Upper lobe of right lung (tissue), 1 donor: ENCODE results near the gene ACOT7. TPM values are rescaled to one million over a fixed set of nuclear protein-coding genes. Genes with fewer than 3 reads are reported as not detected.

Experiments
- ATAC-seq: fragments of 200-7000 bp; cut with Tn5 transposase; one replicate; pipeline ENCODE4 v1.9.1; 2020; ENCODE audit warnings: mild to moderate bottlenecking, moderate library complexity
- DNase-seq: peaks from one replicate; pipeline ENCODE4 v3.0.0-alpha.2; 2020
- H3K27ac ChIP-seq: fragments of 200-600 bp; one replicate; pipeline ENCODE4 v1.8.0; 2022
- H3K27me3 ChIP-seq: fragments of 200-600 bp; one replicate; pipeline ENCODE4 v1.8.0; 2022; ENCODE audit warnings: mild to moderate bottlenecking
- H3K36me3 ChIP-seq: fragments of 200-600 bp; one replicate; pipeline ENCODE4 v1.8.0; 2022
- H3K4me1 ChIP-seq: fragments of 200-600 bp; one replicate; pipeline ENCODE4 v1.8.0; 2022
- H3K4me3 ChIP-seq: fragments of 200-600 bp; one replicate; pipeline ENCODE4 v1.8.0; 2022; ENCODE audit warnings: mild to moderate bottlenecking
- H3K9me3 ChIP-seq: fragments of 200-600 bp; one replicate; pipeline ENCODE4 v1.8.0; 2022
- intact Hi-C: fragments of 100-400 bp; cut with DNase I; formaldehyde crosslinking; loops from one replicate; pipeline ENCODE4 v1.11.0; 2022
- total RNA-seq: library from RNA; stranded (reverse); fragmentation: NEBNext Ultra II Directional; extraction: Animal tissue kit (Norgen Biotek cat#: 25700); gene quantifications from one replicate; pipeline ENCODE4 v1.2.1, GENCODE V29; 2021
- TF ChIP-seq, protein P1 (sequence below): fragments of 200-600 bp; IDR thresholded peaks from one replicate; pipeline ENCODE4 v1.8.0; 2022; ENCODE audit warnings: antibody characterized with exemption
- donor health status: DM: no; HTN: yes; CAD: no; lungs with severe emphysema.

ACOT7 gene
- total RNA-seq, 1 donor from 2014 or later: 22.8 TPM

GRCh38 chr1:6276811-6277555 is 116.6 kb downstream of the ACOT7 start:
- Histone ChIP-seq H3K4me3 (no peak overlapping the region), H3K4me1 (no peaks in the 10 kb centered on the region), H3K36me3 (no peaks in the 10 kb centered on the region), H3K27ac (no peak overlapping the region), H3K9me3 (no peaks in the 10 kb centered on the region), H3K27me3 (no peaks in the 10 kb centered on the region)
- no peak for DNase-seq
- TF ChIP-seq, protein P1, sequence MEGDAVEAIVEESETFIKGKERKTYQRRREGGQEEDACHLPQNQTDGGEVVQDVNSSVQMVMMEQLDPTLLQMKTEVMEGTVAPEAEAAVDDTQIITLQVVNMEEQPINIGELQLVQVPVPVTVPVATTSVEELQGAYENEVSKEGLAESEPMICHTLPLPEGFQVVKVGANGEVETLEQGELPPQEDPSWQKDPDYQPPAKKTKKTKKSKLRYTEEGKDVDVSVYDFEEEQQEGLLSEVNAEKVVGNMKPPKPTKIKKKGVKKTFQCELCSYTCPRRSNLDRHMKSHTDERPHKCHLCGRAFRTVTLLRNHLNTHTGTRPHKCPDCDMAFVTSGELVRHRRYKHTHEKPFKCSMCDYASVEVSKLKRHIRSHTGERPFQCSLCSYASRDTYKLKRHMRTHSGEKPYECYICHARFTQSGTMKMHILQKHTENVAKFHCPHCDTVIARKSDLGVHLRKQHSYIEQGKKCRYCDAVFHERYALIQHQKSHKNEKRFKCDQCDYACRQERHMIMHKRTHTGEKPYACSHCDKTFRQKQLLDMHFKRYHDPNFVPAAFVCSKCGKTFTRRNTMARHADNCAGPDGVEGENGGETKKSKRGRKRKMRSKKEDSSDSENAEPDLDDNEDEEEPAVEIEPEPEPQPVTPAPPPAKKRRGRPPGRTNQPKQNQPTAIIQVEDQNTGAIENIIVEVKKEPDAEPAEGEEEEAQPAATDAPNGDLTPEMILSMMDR: no peak
- intact Hi-C loops: no loop called here
- no peak for ATAC-seq

DNA sequence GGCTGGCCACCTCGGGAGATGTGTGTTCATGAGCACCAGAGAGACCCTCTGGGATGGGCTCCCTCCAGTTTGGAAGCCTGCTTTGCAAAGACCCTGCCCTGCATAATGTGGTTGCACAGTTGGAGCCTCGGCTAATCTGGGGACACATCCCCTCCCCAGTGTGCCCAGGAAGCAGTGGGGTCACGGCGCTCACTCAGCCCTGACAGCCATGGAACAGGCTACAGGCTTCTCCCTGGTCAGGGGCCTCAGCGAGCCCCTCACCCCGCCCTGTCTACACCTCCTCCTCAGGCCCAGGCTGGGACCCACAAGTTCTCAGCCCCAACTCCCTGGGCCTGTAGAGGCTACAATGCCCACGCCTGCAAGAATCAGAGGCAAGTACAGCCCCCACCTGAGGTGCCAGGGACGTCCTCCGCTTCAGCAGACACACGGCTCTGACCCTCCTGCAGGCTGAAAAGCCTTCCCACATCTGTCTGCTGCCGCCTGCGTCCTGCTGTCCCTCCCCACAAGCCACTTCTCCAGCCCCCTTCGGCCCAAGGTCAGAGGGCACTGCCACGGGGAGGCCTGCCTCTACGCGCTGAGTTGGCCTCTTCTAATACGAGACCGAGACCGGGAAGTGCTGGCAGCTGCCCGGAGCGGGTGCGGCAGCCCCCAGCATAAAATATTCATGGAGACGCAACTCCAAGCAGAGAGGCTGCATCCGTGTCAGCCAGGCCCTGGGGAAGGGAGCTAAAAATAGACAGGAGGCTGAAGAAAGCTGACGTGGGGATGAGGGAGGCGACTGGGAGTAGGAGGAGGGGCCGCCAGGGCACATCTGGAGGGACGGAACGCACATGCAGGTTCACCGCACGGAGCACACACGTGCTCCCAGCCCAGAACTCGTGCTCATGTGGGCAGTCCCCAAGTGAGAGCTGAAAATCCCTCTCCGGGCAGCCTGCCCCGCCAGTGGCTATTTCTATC is 117.5 kb downstream of the ACOT7 start:
- no peak for DNase-seq
- ATAC-seq: no peak
- Histone ChIP-seq H3K9me3 (no peaks in the 10 kb centered on the region), H3K36me3 (no peaks in the 10 kb centered on the region), H3K27me3 (no peaks in the 10 kb centered on the region), H3K27ac (peak overlapping the region; percentile 42), H3K4me3 (peak overlapping the region; percentile 3), H3K4me1 (no peaks in the 10 kb centered on the region)
- intact Hi-C loops: no loop called here
- TF ChIP-seq, protein P1: no peak

DNA sequence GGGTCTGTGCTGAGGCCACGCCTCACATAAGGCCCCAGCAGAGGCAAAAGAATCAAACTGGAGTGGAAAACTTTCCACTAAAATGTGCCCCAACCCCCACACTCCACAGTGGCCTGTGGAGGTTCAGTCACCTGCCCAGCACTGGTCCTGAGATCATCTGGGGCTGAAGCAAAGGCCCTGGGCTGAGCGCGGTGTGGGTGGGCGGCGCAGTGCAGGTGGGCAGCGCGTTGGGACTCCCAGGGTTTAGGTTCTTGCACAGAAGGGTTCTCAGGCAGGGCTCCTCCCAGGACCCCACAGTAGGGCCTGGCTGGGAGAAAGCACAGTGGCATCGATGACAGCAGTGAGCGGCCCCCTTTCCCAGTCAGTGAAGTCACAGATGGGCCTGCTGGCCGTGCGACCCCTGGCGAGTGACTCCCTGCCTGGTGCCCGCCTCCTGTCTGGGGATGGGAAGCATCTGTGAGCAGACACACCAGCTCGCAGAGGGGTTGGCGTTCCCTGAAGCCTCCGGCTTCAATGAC is 118.9 kb downstream of the ACOT7 start:
- Histone ChIP-seq H3K9me3 (no peaks in the 10 kb centered on the region), H3K36me3 (no peaks in the 10 kb centered on the region), H3K27ac (no peak overlapping the region), H3K4me1 (no peaks in the 10 kb centered on the region), H3K4me3 (no peak overlapping the region), H3K27me3 (no peaks in the 10 kb centered on the region)
- DNase-seq (no peak), ATAC-seq (no peak)
- TF ChIP-seq, protein P1: no peak
- intact Hi-C loops: no loop called here

DNA sequence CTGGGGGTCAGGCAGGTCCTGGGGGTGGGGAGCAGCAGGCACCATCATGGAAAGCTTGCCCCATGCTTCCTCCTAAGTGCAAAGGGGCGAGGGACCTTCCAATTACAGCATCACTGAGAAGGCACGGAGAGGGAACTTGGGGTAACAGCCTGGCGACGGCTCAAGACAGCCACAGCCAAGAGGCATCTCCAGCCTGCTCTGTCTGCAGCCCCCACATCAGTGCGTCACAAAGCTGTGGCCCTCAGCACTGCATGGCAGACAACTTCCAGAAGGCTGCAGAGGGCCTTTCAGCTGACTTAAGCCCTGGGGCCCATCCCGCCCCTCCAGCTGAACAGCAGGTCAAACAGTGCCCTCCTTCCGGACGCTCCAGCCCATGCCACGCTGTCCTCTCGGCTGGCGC is 119.5 kb downstream of the ACOT7 start:
- Histone ChIP-seq H3K9me3 (no peaks in the 10 kb centered on the region), H3K27me3 (no peaks in the 10 kb centered on the region), H3K36me3 (no peaks in the 10 kb centered on the region), H3K4me1 (no peaks in the 10 kb centered on the region), H3K4me3 (no peak overlapping the region), H3K27ac (no peak overlapping the region)
- intact Hi-C loops: no loop called here
- ATAC-seq: no peak
- TF ChIP-seq, protein P1: no peak
- DNase-seq: no peak

DNA sequence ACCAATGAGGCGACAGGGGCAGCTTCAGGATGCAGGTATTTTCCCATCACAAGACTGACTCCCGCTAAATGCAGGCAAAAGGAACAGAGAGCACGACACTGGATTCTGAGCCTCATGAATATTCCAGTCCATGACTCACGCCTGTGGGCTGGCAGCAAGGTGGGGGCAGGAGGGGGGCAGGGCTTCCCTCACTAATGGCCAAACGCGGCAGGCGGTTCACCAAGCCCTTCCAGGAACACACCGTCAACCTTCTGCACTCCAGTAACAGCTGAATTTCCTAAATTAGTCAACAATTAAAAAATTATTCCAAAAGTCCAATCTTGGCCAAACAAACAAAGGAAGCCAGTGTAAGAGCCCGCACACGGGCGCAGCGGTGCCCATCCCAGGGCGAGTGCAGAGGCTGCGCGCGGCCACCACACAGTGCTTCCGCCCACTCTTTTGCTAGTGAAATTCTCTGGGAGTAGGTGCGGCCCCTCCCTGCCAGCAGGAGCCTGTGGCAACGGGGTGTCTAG is 120.1 kb downstream of the ACOT7 start:
- Histone ChIP-seq H3K27me3 (no peaks in the 10 kb centered on the region), H3K9me3 (no peaks in the 10 kb centered on the region), H3K4me3 (no peak overlapping the region), H3K36me3 (no peaks in the 10 kb centered on the region), H3K4me1 (no peaks in the 10 kb centered on the region), H3K27ac (no peak overlapping the region)
- TF ChIP-seq, protein P1: no peak
- no peak for ATAC-seq
- no peak for DNase-seq
- intact Hi-C loops: no loop called here
